ENCODE data around the gene LMF2.
"Not testable (repeated sequence)": the region's sequence is repeated elsewhere in the genome, so short reads cannot be mapped to it uniquely, and the experiment has no call there.

- TF ChIP-seq, protein P1, sequence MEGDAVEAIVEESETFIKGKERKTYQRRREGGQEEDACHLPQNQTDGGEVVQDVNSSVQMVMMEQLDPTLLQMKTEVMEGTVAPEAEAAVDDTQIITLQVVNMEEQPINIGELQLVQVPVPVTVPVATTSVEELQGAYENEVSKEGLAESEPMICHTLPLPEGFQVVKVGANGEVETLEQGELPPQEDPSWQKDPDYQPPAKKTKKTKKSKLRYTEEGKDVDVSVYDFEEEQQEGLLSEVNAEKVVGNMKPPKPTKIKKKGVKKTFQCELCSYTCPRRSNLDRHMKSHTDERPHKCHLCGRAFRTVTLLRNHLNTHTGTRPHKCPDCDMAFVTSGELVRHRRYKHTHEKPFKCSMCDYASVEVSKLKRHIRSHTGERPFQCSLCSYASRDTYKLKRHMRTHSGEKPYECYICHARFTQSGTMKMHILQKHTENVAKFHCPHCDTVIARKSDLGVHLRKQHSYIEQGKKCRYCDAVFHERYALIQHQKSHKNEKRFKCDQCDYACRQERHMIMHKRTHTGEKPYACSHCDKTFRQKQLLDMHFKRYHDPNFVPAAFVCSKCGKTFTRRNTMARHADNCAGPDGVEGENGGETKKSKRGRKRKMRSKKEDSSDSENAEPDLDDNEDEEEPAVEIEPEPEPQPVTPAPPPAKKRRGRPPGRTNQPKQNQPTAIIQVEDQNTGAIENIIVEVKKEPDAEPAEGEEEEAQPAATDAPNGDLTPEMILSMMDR (conservative IDR thresholded peaks at IDR 0.05; ENCODE audit: low read depth, low read length) = not testable (repeated sequence)
- not testable (repeated sequence) for TF ChIP-seq POLR2A (IDR thresholded peaks at IDR 0.05; ENCODE audit: low read depth, low read length); RCOR1 (IDR thresholded peaks at IDR 0.05; ENCODE audit: insufficient replicate concordance, low read length); BHLHE40 (IDR thresholded peaks at IDR 0.05; ENCODE audit: low read depth, low read length); NFE2L2 (IDR thresholded peaks at IDR 0.05; ENCODE audit: low read depth, low read length); RFX5 (IDR thresholded peaks at IDR 0.05; ENCODE audit: low read depth, low read length); MXI1 (IDR thresholded peaks at IDR 0.05; ENCODE audit: borderline replicate concordance, low read depth, low read length); CEBPB (IDR thresholded peaks at IDR 0.05; ENCODE audit: low read depth, low read length); CHD1 (IDR thresholded peaks at IDR 0.05; ENCODE audit: low read depth, low read length); MAZ (IDR thresholded peaks at IDR 0.05; ENCODE audit: borderline replicate concordance, low read depth, low read length); FOS (IDR thresholded peaks at IDR 0.05; ENCODE audit: low read depth, low read length); MAFK (IDR thresholded peaks at IDR 0.05; ENCODE audit: low read depth, low read length); RAD21 (IDR thresholded peaks at IDR 0.05; ENCODE audit: low read length)
- TF ChIP-seq, protein P2, sequence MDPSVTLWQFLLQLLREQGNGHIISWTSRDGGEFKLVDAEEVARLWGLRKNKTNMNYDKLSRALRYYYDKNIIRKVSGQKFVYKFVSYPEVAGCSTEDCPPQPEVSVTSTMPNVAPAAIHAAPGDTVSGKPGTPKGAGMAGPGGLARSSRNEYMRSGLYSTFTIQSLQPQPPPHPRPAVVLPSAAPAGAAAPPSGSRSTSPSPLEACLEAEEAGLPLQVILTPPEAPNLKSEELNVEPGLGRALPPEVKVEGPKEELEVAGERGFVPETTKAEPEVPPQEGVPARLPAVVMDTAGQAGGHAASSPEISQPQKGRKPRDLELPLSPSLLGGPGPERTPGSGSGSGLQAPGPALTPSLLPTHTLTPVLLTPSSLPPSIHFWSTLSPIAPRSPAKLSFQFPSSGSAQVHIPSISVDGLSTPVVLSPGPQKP (IDR thresholded peaks at IDR 0.05; ENCODE audit: borderline replicate concordance, low read depth, low read length) = not testable (repeated sequence)
These were observed 12.7 kb upstream of the LMF2 start for GRCh38 chr22:50520184-50520583.

All from IMR-90 (cell line).